CD14-positive monocyte (primary cell): Measurements from ENCODE around the gene FOXO3. TPM values are rescaled to one million over a fixed set of nuclear protein-coding genes. Genes with fewer than 3 reads are reported as not detected.

ENCODE experiments used
- DNase-seq, 3 donors: peaks; one replicate each; pipeline ENCODE4 v3.0.0-alpha.2; 2011 to 2022
- H2AFZ ChIP-seq: 2 replicates; pipeline ENCODE4 v1.6.0; 2012; ENCODE audit warnings: mild to moderate bottlenecking, low read depth, low read length, inconsistent platforms; ENCODE audit not compliant: insufficient read depth, poor library complexity, severe bottlenecking
- H3K27ac ChIP-seq, 2 donors: 1 replicate in 1 of 2; 2 replicates in 1 of 2; pipeline ENCODE4 v1.5.1; 2012 to 2013; ENCODE audit warnings: low read length in 2 of 2, control low read depth in 1 of 2, inconsistent platforms in 1 of 2, low read depth in 1 of 2, mild to moderate bottlenecking in 1 of 2
- H3K27me3 ChIP-seq, 2 donors: one replicate each; pipeline versions ENCODE4 v1.6.0 to v1.6.1; 2011 to 2013; ENCODE audit warnings: low read length in 2 of 2; ENCODE audit not compliant: control insufficient read depth in 2 of 2, insufficient read depth in 2 of 2
- H3K36me3 ChIP-seq, 2 donors: replicated peaks in 1 of 2; 1 replicate in 1 of 2; 2 replicates in 1 of 2; pipeline versions ENCODE4 v1.5.1 to v1.6.1; 2012 to 2013; ENCODE audit warnings: low read length in 2 of 2, control low read depth in 1 of 2, inconsistent platforms in 1 of 2, mild to moderate bottlenecking in 1 of 2; ENCODE audit not compliant: insufficient read depth in 2 of 2, control insufficient read depth in 1 of 2
- H3K4me1 ChIP-seq, 2 donors: 1 replicate in 1 of 2; 2 replicates in 1 of 2; pipeline versions ENCODE4 v1.5.1 to v1.6.1; 2012 to 2013; ENCODE audit warnings: low read length in 2 of 2, control low read depth in 1 of 2, inconsistent platforms in 1 of 2, mild to moderate bottlenecking in 1 of 2, moderate library complexity in 1 of 2; ENCODE audit not compliant: insufficient read depth in 2 of 2, control insufficient read depth in 1 of 2
- H3K4me2 ChIP-seq: replicated peaks from 2 replicates; pipeline ENCODE3; 2012; ENCODE audit warnings: low read length, moderate library complexity, mild to moderate bottlenecking; ENCODE audit not compliant: poor library complexity, severe bottlenecking; ENCODE audit errors: extremely low read depth
- H3K4me3 ChIP-seq, 3 experiments: fragments of 200-600 bp in 1 of 3; sonication (generic) in 1 of 3; replicated peaks in 1 of 3; 1 replicate in 2 of 3; 2 replicates in 1 of 3; pipeline ENCODE4 v1.5.1; 2011 to 2013; ENCODE audit warnings: low read length in 3 of 3, mild to moderate bottlenecking in 3 of 3, control low read depth in 2 of 3, low read depth in 2 of 3, inconsistent platforms in 1 of 3, moderate library complexity in 1 of 3
- H3K79me2 ChIP-seq: 2 replicates; pipeline ENCODE4 v1.6.0; 2012; ENCODE audit warnings: mild to moderate bottlenecking, control low read depth, inconsistent platforms, low read length, moderate library complexity; ENCODE audit not compliant: insufficient read depth
- H3K9ac ChIP-seq: 2 replicates; pipeline ENCODE4 v1.6.0; 2017; ENCODE audit warnings: low read length, mild to moderate bottlenecking; ENCODE audit not compliant: insufficient read depth, poor library complexity, severe bottlenecking
- H3K9me3 ChIP-seq, 2 donors: replicated peaks in 1 of 2; 1 replicate in 1 of 2; 2 replicates in 1 of 2; pipeline versions ENCODE4 v1.5.1 to v1.6.1; 2012 to 2013; ENCODE audit warnings: low read length in 2 of 2, control low read depth in 1 of 2; ENCODE audit not compliant: control insufficient read depth in 1 of 2, insufficient read depth in 1 of 2
- H4K20me1 ChIP-seq: 2 replicates; pipeline ENCODE4 v1.6.0; 2012; ENCODE audit warnings: mild to moderate bottlenecking, low read length, control low read depth, moderate library complexity; ENCODE audit not compliant: insufficient read depth
- H3K27ac Mint-ChIP-seq, 7 donors: one replicate each; pipeline ENCODE4 v1.8.0; 2020; ENCODE audit warnings: mild to moderate bottlenecking in 7 of 7, mixed read lengths in 7 of 7, moderate library complexity in 6 of 7, inconsistent platforms in 2 of 7
- H3K27me3 Mint-ChIP-seq, 3 donors: one replicate each; pipeline ENCODE4 v1.8.0; 2021 to 2022; ENCODE audit warnings: low read depth in 3 of 3, mild to moderate bottlenecking in 3 of 3, mixed read lengths in 3 of 3, moderate library complexity in 3 of 3, inconsistent platforms in 1 of 3
- H3K36me3 Mint-ChIP-seq, 2 donors: one replicate each; pipeline ENCODE4 v1.8.0; 2020; ENCODE audit warnings: mixed read lengths in 2 of 2, inconsistent platforms in 1 of 2, mild to moderate bottlenecking in 1 of 2
- H3K4me1 Mint-ChIP-seq: one replicate; pipeline ENCODE4 v1.8.0; 2020; ENCODE audit warnings: mild to moderate bottlenecking, mixed read lengths
- H3K4me3 Mint-ChIP-seq, 2 donors: one replicate each; pipeline ENCODE4 v1.8.0; 2020; ENCODE audit warnings: mild to moderate bottlenecking in 2 of 2, mixed read lengths in 2 of 2, moderate library complexity in 1 of 2
- H3K9me3 Mint-ChIP-seq, 7 donors: one replicate each; pipeline ENCODE4 v1.8.0; 2020 to 2022; ENCODE audit warnings: mixed read lengths in 7 of 7, mild to moderate bottlenecking in 6 of 7, moderate library complexity in 6 of 7, inconsistent platforms in 2 of 7
- CTCF ChIP-seq: fragments of 200-600 bp; IDR thresholded peaks from one replicate; pipeline ENCODE4 v1.8.0; 2022; ENCODE audit warnings: antibody characterized with exemption, mild to moderate bottlenecking
- WGBS: methylation state at CpG from one replicate; pipeline ENCODE4 v1.1.5; 2013; ENCODE audit warnings: missing lambda C conversion rate; ENCODE audit not compliant: insufficient coverage; 5-methylcytosine and 5-hydroxymethylcytosine counted together
- intact Hi-C, 2 donors: fragments of 100-400 bp; cut with micrococcal nuclease; formaldehyde crosslinking; loops; one replicate each; pipeline versions ENCODE4 v1.15.0 to v1.15.1; 2023
- polyA plus RNA-seq, 3 donors: library from polyadenylated mRNA; depleted of rRNA in 1 of 3; unstranded in 2 of 3; stranded (reverse) in 1 of 3; fragments of 300-500 nt in 2 of 3; fragments of >200 nt in 1 of 3; fragmentation: Illumina TruSeq in 2 of 3; gene quantifications; 1 replicate in 2 of 3; 2 replicates in 1 of 3; pipeline ENCODE4 v1.2.3, GENCODE V29; 2012 to 2021

FOXO3 gene
- polyA plus RNA-seq, 3 donors = 15.4 to 23.2 (median 17.5) TPM

GRCh38 chr6:108702106-108702851 lies 141.6 kb downstream of the FOXO3 start:
- peaks cover 4% of the 10 kb centered on the region for H3K4me1 Mint-ChIP-seq

GRCh38 chr6:108706649-108707048 lies 145.9 kb downstream of the FOXO3 start:
- Histone ChIP-seq H3K27me3 (no peaks in the 10 kb centered on the region), H3K27ac (no peak overlapping the region), H3K4me1 (no peaks in the 10 kb centered on the region), H4K20me1 (no peaks in the 10 kb centered on the region), H3K4me3 (no peak overlapping the region), H3K9me3 (peaks cover 6 to 8% of the 10 kb centered on the region in 2 donors), H3K36me3 (no peaks in the 10 kb centered on the region), H3K4me2 (no peak overlapping the region), H3K9ac (no peak overlapping the region), H3K79me2 (no peaks in the 10 kb centered on the region), H2AFZ (no peak overlapping the region)
- peaks cover 5 to 21% (median 14%) of the 10 kb centered on the region in 7 donors for H3K9me3 Mint-ChIP-seq
- no peak for DNase-seq
- no peak for TF ChIP-seq CTCF
- 98% methylated on average over 8 of the region's 8 CpGs for WGBS
- peaks cover 4% of the 10 kb centered on the region for H3K4me1 Mint-ChIP-seq
- H3K27ac Mint-ChIP-seq = no peak overlapping the region
- H3K27me3 Mint-ChIP-seq = peaks cover 0 to 1% (median 0%) of the 10 kb centered on the region in 3 donors
- peaks cover 0 to 3% of the 10 kb centered on the region in 2 donors for H3K36me3 Mint-ChIP-seq
- H3K4me3 Mint-ChIP-seq = no peak overlapping the region
- intact Hi-C loops = no loop called here

More at GRCh38 chr6:108702106-108702851, 141.6 kb downstream of the FOXO3 start:
- Mint-ChIP-seq H3K27me3 (peaks cover 0 to 4% (median 0%) of the 10 kb centered on the region in 3 donors), H3K27ac (no peak overlapping the region), H3K9me3 (peaks cover 8 to 26% (median 18%) of the 10 kb centered on the region in 7 donors), H3K4me3 (no peak overlapping the region), H3K36me3 (peaks cover 0 to 3% of the 10 kb centered on the region in 2 donors)
- Histone ChIP-seq H3K4me2 (no peak overlapping the region), H3K4me1 (no peaks in the 10 kb centered on the region), H2AFZ (no peak overlapping the region), H3K27ac (no peak overlapping the region), H3K79me2 (no peaks in the 10 kb centered on the region), H3K4me3 (no peak overlapping the region), H3K27me3 (no peaks in the 10 kb centered on the region), H3K9me3 (peaks cover 9 to 10% of the 10 kb centered on the region in 2 donors), H4K20me1 (no peaks in the 10 kb centered on the region), H3K36me3 (no peaks in the 10 kb centered on the region), H3K9ac (no peak overlapping the region)
- no CpG with 5 or more reads among the region's 1 CpG for WGBS
- DNase-seq = no peak
- TF ChIP-seq CTCF = no peak
- intact Hi-C loops = no loop called here
